HL-60 (cell line): Measurements from ENCODE around the gene ZC3H12D.

Experiments
- DNase-seq, 2 experiments: peaks; one replicate each; pipeline ENCODE4 v3.0.0-alpha.2; 2010 to 2020; ENCODE audit warnings: low read depth in 1 of 2, low spot score in 1 of 2
- H3K27ac ChIP-seq: fragments of 250-450 bp; sonication (Bioruptor Pico); replicated peaks from 2 replicates; pipeline ENCODE4 v1.5.1; 2020; ENCODE audit warnings: mild to moderate bottlenecking, moderate library complexity
- H3K27me3 ChIP-seq: fragments of 250-450 bp; sonication (Bioruptor Pico); 2 replicates; pipeline ENCODE4 v1.5.1; 2021; ENCODE audit warnings: mild to moderate bottlenecking, moderate library complexity; ENCODE audit not compliant: insufficient read depth, poor library complexity, severe bottlenecking
- H3K4me3 ChIP-seq: replicated peaks from 2 replicates; pipeline ENCODE4 v1.5.1; 2011; ENCODE audit warnings: mild to moderate bottlenecking, control low read depth, low read length; ENCODE audit not compliant: insufficient read depth
- CTCF ChIP-seq: IDR thresholded peaks from one replicate; pipeline ENCODE4 v1.5.1; 2011; ENCODE audit warnings: low read length, control low read depth, inconsistent platforms; ENCODE audit not compliant: insufficient read depth
- GABPA ChIP-seq: IDR thresholded peaks from 2 replicates; pipeline ENCODE4 v1.6.1; 2012; ENCODE audit warnings: low read depth
- POLR2AphosphoS5 ChIP-seq: IDR thresholded peaks from 2 replicates; pipeline ENCODE4 v1.6.1; 2012; ENCODE audit warnings: low read depth
- REST ChIP-seq: IDR thresholded peaks from 2 replicates; pipeline ENCODE4 v1.6.1; 2012; ENCODE audit warnings: low read depth; ENCODE audit not compliant: insufficient replicate concordance
- SPI1 ChIP-seq: IDR thresholded peaks from 2 replicates; pipeline ENCODE4 v1.6.1; 2012; ENCODE audit warnings: low read depth, mild to moderate bottlenecking, borderline replicate concordance
- long read RNA-seq: library from polyadenylated mRNA; unstranded; transcript quantifications from one replicate; pipeline ENCODE4 v2.0.0, GENCODE V29; 2020

Gene ZC3H12D
- long read RNA-seq, partial matches to known transcripts = 0 of 2 reads
- long read RNA-seq, other reads (novel, unspliced or antisense) = 2 of 2 reads

- H3K27ac ChIP-seq = peak within 1 kb of the TSS; percentile 99
- peak within 1 kb of the TSS; percentile 33 for H3K4me3 ChIP-seq
- H3K27me3 ChIP-seq = no peaks in the 10 kb centered on the region
- TF ChIP-seq CTCF = peak; percentile 33
- TF ChIP-seq POLR2AphosphoS5 = 0 out of 2 replicates have a peak, but pooled peaks have one; percentile 37
- no peak for TF ChIP-seq REST
- TF ChIP-seq SPI1 = peak; percentile 26; the same call in 1 of the 2 replicates
- TF ChIP-seq GABPA = no peak
- peak; percentile 44 to 75 for DNase-seq
Measured at GRCh38 chr6:149484733-149485700, at the start of gene ZC3H12D. Gene ZC3H12D (minus strand): TSS chr6:149485014. CDS start chr6:149474543, 10,471 bp downstream.

GRCh38 chr6:149529650-149530049 lies 44.8 kb upstream of the ZC3H12D start:
- H3K4me3 ChIP-seq = no peak overlapping the region
- H3K27me3 ChIP-seq = no peaks in the 10 kb centered on the region
- DNase-seq = no peak
- no peak for TF ChIP-seq POLR2AphosphoS5
- TF ChIP-seq GABPA = no peak
- no peak for TF ChIP-seq REST
- TF ChIP-seq SPI1 = no peak
- no peak for TF ChIP-seq CTCF
- H3K27ac ChIP-seq = no peak overlapping the region

- DNase-seq = no peak
- TF ChIP-seq GABPA (no peak), REST (no peak), SPI1 (no peak), POLR2AphosphoS5 (no peak), CTCF (no peak)
Measured at GRCh38 chr6:149515494-149515893, 30.7 kb upstream of the ZC3H12D start.

More at GRCh38 chr6:149515494-149515893, 30.7 kb upstream of the ZC3H12D start:
- Histone ChIP-seq H3K27ac (no peak overlapping the region), H3K4me3 (no peak overlapping the region), H3K27me3 (no peaks in the 10 kb centered on the region)
